Breast epithelium (tissue), 3 donors: ENCODE data around the gene TYRO3.

Experiments
- POLR2AphosphoS5 ChIP-seq, 3 donors: sonication (generic); formaldehyde crosslinking; IDR thresholded peaks; one replicate each; pipeline ENCODE4 v1.6.1; 2017; ENCODE audit warnings: antibody characterized with exemption in 3 of 3
- TF ChIP-seq, protein P1 (sequence below), 3 donors: fragments of 450-650 bp; IDR thresholded peaks; one replicate each; pipeline ENCODE4 v1.5.1; 2016 to 2017; ENCODE audit warnings: antibody characterized with exemption in 3 of 3, mild to moderate bottlenecking in 3 of 3, moderate library complexity in 3 of 3

GRCh38 chr15:41561104-41561776 is 2.2 kb downstream of the TYRO3 start:
- TF ChIP-seq POLR2AphosphoS5 (IDR thresholded peaks at IDR 0.05) = no peak
- TF ChIP-seq, protein P1, sequence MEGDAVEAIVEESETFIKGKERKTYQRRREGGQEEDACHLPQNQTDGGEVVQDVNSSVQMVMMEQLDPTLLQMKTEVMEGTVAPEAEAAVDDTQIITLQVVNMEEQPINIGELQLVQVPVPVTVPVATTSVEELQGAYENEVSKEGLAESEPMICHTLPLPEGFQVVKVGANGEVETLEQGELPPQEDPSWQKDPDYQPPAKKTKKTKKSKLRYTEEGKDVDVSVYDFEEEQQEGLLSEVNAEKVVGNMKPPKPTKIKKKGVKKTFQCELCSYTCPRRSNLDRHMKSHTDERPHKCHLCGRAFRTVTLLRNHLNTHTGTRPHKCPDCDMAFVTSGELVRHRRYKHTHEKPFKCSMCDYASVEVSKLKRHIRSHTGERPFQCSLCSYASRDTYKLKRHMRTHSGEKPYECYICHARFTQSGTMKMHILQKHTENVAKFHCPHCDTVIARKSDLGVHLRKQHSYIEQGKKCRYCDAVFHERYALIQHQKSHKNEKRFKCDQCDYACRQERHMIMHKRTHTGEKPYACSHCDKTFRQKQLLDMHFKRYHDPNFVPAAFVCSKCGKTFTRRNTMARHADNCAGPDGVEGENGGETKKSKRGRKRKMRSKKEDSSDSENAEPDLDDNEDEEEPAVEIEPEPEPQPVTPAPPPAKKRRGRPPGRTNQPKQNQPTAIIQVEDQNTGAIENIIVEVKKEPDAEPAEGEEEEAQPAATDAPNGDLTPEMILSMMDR (IDR thresholded peaks at IDR 0.05) = no peak
